ENCODE results near the gene ZP1.

ZP1 gene

DNA sequence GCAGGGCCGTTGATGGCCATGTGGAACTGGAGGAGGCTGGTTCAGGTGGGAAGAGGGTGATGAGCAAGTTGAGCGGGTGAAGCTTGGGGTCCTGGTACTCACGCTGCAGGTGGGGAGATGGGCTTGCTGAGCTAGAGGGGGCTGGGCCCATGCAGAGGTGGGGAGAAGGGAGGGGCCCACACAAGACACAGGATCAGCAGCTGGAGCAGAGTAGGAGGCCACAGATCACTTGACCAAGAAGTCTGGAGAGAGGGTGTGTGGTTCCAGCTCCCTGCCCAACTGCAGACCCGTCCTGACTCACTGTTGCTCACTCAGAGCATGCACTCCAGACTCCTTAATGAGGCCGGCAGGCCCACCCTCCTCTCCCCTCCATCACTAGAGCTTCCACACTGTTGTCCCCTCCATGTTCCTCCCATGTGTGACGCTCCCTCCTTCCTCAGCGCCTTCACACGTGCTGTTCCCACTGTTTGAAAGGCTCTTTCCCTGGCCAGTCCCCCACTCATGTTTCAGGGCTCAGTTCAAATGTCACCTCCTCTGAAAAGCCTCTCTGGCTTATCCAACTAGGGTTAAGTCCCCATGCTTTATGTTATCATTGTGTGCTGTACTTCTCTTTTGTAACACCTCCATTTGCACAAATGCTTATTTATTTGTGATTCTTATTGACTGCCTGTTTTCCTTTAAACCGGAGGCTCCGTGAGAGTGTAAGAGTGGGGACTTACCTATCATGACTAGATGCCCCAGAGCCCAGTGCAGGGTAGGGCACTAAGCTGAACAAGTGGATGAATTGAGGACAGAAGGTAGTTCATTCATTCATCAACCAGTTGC lies 23.1 kb upstream of the ZP1 start:
- no peak for DNase-seq

DNA sequence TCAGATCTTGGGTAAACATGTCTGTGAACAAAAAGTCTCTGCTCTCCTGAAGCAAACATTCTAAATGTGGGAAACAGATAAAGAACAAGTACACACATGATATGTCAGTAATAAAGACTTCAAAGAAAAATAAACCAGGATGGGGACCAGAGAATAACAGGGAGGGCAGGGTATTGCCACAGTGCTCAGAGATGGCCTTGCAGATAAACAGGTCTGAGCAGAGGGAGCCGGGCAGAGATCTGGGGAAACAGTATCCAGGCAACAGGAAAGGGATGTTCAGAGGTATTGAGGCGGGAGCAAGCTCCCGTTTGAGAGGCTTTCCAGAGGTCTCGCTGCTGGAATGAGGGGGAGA lies 22.5 kb upstream of the ZP1 start:
- no peak for DNase-seq

DNA sequence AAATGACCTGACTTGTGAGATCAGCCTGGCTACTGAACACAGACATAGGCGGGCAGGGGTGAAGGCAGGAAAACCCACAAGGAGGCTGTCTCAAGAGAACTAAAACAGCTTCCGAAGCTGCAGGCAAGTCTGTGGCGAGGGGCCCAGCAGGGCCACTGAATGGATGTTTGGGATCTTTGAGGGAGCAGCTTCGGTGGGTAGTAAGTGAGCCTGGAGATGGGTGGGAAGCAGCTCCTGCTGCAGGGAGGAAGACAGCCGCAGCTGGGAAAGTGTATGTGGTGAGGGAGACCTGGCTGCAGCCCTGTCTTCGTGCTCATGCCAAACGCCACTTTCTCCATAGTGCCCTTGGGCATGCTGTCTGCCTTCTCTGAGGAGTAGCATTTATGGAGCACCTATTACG lies 22.0 kb upstream of the ZP1 start:
- DNase-seq = no peak

DNA sequence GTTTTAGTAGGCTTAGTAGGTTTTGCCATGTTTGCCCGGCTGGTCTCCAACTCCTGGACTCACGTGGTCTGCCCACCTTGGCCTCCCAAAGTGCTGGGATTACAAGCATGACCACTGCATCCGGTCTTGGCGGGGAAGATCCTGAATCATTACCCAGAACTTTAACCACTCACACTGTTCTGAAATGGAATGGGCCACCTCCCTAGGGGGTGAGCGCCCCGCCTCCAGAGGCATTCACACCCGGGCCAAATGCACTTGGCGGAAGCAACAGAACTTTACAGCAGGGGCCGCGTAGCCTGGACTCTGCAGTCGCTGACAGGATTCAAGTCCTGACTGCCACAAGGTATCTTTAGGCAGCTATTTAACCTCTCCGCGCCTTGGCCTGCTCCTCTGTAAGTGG lies 20.1 kb upstream of the ZP1 start:
- DNase-seq = no peak

DNA sequence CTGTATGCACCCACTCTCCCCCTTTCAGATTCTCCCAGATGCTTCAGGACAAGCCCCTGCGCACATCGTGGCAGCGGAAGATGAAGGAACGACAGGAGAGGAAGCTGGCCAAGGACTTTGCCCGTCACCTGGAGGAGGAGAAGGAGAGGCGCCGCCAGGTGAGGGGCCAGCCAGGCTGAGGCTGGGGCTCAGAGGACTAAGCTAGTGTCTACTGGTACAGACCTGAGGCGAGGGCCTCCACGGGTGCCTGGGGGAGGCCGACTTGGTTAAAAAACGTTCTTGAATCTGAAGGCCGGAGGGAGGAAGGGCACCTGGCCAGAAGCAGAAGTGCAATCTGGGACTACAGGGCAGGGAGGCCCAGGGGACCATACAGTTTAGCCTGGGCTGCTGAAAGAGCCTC lies 19.4 kb upstream of the ZP1 start:
- no peak for DNase-seq

DNA sequence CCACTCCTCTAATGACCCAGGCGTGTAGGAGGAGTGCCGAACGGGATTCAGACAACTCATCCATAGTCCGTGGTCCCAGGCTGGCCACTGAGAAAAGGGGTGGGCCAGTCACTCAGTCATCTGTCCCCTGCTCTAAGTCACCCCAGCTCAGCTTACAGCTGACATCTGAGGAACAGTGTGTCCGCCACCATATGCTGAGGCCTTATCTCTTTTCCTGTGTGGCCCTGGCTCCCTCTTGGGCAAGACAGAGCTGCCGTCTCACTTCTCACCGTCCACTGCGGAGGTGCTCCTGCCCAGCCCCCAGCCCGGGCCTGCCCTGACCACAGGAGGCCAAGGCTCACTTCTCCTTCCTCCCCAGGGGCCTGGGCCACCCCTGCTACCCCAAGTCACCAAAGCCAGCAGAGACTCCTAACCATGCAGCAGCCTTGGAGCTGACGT lies 18.6 kb upstream of the ZP1 start:
- no peak for DNase-seq

DNA sequence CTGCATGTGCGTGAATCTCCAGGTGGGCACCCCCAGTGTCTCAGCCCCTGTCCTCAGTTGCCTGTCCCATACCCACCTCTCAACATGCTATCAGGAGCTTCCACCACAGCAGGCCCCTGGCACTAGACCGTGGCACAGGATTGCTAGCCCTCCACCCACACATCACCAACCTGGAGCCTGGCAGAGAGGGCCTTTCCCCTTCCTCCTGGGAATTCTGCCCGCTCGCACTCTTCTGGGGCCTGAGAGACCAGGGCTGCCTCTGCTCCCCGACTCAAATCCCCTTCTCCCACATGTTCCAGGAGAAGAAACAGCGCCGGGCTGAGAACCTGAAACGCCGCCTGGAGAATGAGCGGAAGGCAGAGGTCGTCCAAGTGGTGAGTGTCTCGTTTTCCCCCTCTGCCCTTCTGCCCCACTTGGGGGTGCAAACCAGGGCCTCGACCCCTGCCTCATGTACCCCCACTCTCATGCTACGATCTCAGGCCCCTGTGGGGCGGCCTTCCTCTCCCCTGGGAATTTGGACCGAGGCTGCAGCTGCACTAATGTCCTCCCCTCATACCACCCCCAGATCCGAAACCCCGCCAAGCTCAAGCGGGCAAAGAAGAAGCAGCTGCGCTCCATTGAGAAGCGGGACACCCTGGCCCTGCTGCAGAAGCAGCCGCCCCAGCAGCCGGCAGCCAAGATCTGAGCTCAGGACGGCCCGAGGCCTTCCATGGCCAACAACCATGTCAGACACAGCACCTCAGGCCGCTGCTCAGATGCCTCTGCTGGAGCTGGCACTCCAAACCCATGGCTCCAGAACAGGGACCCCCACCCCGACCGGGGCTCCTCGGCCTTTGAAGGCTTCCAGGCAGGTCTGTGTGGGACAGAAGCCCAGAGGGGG lies 17.5 kb upstream of the ZP1 start:
- no peak for DNase-seq

DNA sequence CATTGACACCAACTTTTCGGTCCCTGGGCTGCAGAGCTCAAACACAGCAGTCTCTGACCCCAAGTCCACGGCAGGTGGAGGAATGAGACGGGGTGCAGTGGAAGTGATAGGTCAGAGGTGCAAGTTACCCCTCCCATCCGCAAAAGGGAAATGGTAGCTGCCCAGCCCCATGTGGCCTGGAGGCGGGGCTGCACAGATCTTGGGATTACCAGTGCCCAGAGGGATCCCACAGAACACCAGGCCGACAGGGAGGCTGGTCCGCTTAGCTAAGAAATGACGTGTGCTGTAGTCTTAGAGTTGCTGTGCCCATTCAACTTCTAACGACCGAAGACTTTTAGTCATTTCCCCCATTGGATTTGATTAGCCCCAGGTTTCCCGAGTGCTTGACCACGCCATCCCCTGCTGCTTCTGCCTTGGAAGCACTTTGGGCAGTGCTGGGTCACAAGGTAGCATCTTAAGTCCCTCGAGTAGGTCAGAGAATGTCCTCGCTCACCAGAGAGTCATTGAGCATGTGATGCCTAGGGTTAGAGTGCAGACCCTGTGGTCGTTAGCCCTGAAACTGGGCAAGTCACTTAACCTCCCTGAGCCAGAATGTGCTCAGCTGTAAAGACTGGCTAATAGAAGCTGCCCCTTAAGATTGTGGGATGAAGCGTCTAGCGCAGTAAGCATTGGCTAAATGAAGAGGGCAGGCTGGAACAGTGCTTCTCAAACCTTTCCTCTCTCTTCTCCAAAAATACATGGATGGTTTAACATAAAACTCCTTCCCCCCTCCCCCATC lies 15.8 kb upstream of the ZP1 start:
- no peak for DNase-seq

DNA sequence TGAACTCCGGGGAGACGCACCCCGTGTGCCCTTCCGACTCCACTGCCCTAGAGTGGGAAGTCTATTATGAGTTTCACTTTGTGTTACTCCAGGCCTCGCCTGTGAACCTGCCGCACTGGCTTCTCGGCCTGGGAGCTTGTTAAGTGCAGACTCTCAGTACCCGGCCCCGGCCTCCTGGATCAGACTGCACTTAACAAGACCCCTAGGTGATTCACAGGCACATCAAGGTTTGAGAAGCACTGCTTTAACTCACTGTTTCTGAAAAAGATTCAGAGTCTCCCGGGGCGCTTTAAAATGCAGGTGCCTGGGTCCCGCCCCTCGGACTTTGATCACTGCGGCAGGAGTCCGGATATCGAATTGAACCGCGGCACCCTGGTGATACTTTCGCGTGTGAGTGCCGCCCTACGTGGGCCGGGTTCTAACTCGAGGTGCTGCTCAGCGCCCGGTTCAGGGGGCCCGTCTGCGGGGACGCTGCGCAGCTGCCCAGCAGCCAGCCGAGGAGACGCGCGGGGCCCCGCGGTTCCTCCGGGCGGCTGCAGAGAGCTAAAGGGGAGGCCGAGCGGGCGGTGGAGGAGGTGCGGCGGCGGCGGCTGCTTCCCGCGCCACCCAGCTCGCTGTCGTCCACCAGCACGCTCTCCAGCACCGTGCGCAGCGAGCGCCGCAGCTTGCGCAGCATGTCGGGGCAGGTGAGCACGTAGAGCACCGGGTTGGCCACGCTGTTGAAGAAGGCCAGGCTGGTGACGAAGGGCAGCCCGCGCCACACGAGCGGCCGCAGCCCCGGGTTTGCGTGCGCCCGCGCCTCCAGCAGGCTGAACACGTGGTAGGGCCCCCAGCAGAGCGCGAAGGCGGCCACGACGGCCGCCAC lies 15.0 kb upstream of the ZP1 start:
- DNase-seq = no peak

DNA sequence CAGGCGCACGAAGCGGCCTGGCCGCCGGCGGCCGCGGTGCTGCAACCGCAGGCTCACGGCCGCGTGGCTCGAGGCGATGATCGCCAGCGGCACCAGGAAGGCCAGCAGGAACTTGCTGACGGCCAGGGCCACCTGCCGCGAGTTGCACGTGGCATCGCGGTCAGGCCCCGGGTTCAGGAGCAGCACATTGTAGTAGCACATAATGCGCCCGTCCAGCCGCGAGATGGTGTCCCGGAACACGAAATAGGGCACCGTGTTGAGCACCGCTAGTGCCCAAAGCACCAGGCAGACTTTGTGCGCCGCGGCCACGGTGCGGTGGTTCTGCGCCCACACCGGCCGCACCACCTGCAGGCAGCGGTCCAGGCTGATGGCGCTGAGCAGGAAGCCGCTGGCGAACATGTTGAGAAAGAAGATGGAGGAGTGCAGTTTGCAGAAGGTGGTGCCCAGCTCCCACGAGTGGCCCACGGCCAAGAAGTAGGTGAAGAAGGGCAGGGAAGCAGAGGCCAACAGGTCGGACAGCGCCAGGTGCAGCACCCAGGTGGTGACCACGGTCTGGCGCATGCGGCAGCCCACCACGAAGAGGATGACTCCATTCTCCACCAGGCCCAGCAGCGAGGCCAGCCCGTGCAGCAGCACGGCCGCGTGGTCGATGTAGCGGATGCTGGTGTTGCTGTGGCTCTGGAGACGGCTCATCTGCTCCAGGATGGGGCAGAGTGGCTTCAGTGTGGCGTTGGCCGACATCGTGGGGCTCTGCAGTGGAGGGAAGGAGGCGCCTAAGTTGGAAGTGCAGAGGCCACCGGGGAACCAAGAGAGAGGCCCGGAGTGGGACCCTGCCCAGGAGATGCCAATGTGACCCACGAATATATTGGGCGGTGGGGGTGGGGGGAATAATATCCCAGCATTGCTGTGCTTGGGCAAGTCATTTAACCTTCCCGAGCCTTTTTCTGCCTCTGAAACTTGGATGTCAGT lies 14.1 kb upstream of the ZP1 start:
- DNase-seq = no peak

DNA sequence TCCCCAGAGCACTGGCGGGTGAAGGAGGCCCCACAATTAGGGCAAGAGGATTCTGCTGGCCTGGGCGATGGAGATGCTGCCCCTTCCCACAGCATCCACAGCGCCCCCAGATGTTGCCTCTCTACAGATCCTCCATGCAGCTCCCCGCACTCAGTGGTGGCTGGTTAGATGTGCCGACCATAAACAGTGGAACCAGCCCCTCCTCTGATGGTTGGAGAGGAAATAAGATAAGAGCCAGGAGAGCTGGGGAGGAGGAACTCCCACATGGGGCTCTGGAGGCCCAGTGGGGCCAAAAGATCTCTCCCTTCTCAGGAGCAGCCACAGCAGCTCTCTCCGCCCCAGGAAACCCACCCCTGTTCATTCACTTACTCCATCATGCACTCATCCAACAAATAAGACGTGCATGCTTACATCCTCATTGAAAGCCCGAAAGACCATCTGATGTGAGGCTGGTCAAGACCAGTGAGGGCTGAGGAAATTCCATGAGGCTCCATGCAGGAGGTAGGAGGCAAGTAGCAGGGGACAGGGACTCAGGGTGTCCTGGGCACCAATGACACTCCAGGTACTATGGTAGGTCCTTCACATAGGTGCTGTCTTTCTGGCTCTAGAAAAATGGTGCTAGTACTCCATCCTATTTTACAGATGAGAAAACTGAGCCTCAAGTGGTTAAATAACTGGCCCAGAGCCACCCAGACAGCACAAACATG lies 13.0 kb upstream of the ZP1 start:
- DNase-seq = no peak

DNA sequence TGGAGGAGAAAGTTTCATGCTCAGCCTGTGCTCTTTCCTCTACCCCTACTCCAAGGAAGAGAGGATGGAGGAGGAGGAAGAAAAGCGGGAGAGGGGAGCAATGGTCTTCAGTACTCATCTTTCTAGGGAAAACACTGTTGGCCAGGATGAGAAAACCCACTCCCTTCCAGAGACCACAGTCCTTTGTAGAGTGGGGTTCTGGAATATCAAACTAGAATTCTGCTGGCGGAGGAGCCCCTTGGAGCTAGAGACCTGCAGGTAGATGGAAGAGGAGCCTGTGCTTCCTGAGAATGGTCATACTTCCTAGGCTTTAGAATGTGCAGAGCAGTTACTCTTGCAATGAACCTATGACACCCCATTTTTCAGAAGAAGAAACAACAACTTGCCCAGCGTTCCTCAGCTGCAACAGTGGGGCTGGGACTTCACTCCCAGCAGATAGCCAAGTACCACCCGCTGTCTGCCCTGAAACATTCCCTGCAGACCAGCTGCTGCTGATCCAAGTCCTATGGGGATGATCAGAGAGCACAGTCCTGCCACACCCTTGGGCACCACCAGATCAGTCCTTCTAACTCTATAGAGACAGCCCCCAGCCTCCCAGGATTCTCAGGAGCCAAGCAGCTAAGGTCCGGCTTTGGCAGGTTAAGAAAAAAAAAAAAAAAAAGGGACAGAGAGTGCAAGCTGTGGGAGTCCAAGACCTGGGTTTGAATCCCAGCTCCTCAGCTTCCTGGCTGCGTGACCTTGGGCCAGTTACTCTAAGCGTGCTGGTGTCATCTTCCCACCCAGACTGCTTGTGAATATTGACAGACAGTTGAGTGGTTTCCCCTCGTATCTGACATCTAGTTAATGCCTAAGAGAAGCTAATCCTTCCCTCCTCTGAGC lies 12.3 kb upstream of the ZP1 start:
- no peak for DNase-seq

DNA sequence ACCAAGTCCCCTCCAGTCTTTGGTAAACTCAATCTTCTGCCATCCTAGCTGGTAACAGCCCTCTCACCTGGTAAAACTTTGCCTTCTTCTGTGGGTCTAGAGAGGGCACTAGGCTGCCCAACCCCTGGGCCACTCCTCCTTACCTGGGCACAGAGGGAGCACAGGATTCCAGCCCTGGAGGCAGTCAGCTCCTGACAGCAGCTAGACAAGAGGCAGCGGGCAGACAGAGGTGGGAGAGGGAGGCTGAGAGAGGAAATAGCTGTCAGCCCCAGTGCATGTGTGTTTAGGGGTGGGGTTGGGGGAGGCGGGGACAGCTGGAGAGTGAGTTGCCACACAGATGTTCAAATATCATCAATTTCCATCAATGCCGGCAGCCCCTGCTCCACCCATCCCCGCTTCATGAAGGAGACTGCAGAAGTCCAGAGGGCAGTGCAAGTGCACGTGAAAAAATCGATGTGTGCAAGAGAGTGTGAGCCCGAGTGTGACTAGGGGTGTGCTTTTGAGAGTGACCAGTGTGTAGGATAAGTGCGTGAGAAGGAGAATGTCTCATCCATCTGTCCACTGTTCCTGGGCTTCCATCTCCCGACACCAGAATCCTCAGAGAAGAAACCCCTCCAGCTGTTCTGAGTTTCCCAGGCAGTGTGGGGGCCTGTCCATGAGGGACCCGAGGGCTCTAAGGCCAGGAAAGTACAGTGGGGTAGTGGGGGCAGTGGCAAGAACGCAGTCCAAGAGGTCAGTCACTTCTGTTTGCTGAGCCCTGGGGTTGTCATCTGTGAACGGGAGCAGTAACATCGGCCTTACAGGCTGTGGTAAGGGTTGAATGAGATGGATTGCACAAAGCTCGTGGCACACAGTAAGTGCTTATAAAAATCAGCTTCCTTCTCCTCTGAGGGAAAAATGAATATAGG lies 11.4 kb upstream of the ZP1 start, which contains the start of gene PTGDR2:
PTGDR2 (minus strand) TSS at position 225 of the 908 bp plus-strand sequence. CDS start 2,228 bp downstream, outside the sequence.
- DNase-seq = no peak

DNA sequence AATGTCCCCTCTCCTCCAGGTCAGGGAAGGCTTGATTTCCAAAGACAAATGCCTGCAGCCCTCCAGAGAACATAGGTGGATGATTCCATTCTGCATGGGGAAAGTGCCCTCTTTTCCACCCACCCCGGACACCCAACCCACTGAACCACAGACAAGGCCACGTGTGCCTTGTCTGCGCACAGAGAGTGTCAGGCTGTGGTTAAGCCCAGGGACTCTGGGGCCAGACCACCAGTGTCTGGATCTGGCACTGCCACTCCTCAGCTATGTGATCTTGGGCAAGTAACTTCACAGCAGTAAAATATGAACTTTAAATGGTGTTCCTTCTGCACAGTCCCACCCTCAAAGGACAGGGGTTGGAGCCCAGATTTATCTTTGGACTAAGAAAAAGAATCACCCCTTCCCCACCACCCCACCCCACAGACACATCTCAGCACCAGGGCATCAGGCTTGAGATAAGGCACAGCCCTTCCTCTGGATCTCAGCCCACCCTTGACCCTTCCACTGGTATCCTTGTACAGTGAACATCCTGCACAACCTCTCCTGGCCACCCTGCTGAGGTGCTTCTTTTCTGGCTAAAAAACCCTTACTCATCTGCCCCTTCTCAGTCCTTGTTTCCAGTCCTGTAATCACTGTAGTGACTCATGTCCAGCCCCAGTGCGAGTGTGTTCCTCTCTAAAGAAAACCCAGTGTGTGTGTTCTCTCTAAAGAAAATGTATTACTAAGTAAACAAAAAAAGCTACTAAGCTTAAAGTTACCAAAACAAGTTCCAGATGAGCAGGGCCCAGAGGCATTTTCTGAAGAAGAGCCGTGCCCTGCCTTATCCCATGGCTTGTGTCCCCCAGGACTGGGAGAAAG lies 9.7 kb upstream of the ZP1 start:
- peak; percentile 51 to 65 (median 53) for DNase-seq

DNA sequence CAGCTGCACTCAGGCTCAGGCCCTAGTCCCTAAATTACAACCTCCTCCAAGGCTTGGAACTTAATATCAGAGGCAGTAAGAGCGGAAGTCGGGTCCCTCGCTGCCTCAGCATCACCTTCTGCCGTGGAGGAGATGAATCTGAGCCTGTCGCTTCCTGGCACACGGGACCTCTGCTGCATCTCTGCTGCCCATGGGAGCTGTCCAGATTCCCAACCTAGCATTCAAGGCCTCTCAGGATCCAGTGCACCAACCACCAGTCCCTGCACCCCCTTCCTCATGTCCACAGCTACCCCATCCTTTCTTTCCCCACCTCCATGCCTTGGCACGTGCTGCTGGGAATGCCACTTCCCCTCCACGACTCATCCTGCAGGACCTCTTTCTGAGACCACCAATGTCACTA lies 9.1 kb upstream of the ZP1 start:
- no peak for DNase-seq

DNA sequence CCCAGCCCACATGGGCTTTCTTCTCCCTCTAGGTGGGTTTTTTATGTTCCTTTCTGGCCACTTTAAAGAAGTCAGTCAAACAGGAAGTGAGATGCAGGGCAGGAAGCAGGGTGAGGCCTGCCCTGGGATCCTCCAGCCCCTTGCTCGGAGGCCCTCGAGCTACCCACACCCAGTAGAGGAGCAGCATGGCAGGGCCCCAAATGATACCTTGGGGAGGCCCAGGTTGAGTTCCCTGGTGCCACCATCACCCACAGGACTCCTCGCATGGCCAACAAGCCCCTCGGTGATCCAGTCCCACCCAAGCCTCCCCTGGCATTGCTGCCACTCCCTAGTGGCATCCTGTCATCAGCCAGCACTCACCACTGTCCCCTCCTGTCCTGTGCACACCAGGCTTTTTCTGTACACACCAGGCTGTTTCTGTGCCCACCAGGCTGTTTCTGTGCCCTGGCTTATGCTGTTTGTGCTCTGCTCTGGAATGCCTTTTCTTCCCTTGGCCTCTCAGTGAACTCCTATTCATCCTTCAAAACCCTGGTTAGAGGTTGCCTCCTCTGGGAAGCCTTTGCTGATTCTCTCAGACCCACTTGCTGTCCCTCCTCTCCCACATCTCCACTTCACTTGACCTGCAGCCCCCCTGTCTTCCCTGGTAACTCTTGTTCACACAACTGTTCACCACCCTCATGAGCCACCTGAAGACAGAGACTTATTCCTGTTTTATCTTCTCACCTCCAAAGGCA lies 8.4 kb upstream of the ZP1 start:
- no peak for DNase-seq
